ENCODE measurements around the gene STX10. TPM values are rescaled to one million over a fixed set of nuclear protein-coding genes. Genes with fewer than 3 reads are reported as not detected.

STX10 gene
- total and polyA plus RNA-seq, 9 of the 15 experiments (the other 6 are each of a cell fraction or from before 2014, with no cell fraction given) = 0.51 to 66.3 (median 31.0) TPM

GRCh38 chr19:13152974-13153568, 2.9 kb upstream of the STX10 start (continued):
- no peak for TF ChIP-seq HNRNPH1 (optimal IDR thresholded peaks at IDR 0.05; ENCODE audit: low read depth, low read length)
- TF ChIP-seq TCF15 (CRISPR knock-in tag; IDR thresholded peaks at IDR 0.05) = no peak
- no peak for TF ChIP-seq GATA2 (CRISPR knock-in tag; IDR thresholded peaks at IDR 0.05)
- no peak for TF ChIP-seq CBFA2T2 (conservative IDR thresholded peaks at IDR 0.05)
- no peak for TF ChIP-seq ZNF561 (CRISPR knock-in tag; conservative IDR thresholded peaks at IDR 0.05)
- TF ChIP-seq DNMT1 (IDR thresholded peaks at IDR 0.05) = peak; percentile 92; the same call in 1 of the 2 replicates
- TF ChIP-seq EHMT2 (IDR thresholded peaks at IDR 0.05) = no peak
- TF ChIP-seq ZNF699 (CRISPR knock-in tag; IDR thresholded peaks at IDR 0.05; ENCODE audit: insufficient replicate concordance) = no peak
- TF ChIP-seq MTF1 (CRISPR knock-in tag; IDR thresholded peaks at IDR 0.05; ENCODE audit: borderline replicate concordance) = peak; percentile 53; the same call in 1 of the 2 replicates
- peak; percentile 90 for TF ChIP-seq TFAP4 (CRISPR knock-in tag; IDR thresholded peaks at IDR 0.05; ENCODE audit: borderline replicate concordance)
- TF ChIP-seq ZNF23 (CRISPR knock-in tag; IDR thresholded peaks at IDR 0.05) = no peak
- peak; percentile 96 for TF ChIP-seq CREM (IDR thresholded peaks at IDR 0.05; ENCODE audit: low read depth)
- TF ChIP-seq MYNN (IDR thresholded peaks at IDR 0.05) = peak; percentile 52
- no peak for TF ChIP-seq MYNN (CRISPR knock-in tag; IDR thresholded peaks at IDR 0.05)
- no peak for TF ChIP-seq E4F1 (CRISPR knock-in tag; IDR thresholded peaks at IDR 0.05; ENCODE audit: borderline replicate concordance)
- no peak for TF ChIP-seq PHB2 (IDR thresholded peaks at IDR 0.05; ENCODE audit: low read depth)
- TF ChIP-seq ELF2 (CRISPR knock-in tag; IDR thresholded peaks at IDR 0.05) = no peak
- TF ChIP-seq ZFP30 (CRISPR knock-in tag; IDR thresholded peaks at IDR 0.05; ENCODE audit: borderline replicate concordance) = no peak; the same call in 1 of the 2 replicates
- peak; percentile 49; the same call in 1 of the 2 replicates for TF ChIP-seq GMEB1 (CRISPR knock-in tag; IDR thresholded peaks at IDR 0.05)
- TF ChIP-seq VEZF1 (CRISPR knock-in tag; IDR thresholded peaks at IDR 0.05) = peak; percentile 76; the same call in 1 of the 2 replicates
- peak; percentile 53 for TF ChIP-seq ZNF24 (IDR thresholded peaks at IDR 0.05)
- peak; percentile 18; the same call in 1 of the 2 replicates for TF ChIP-seq RUNX1 (IDR thresholded peaks at IDR 0.05; ENCODE audit: low read depth)
- TF ChIP-seq DMBX1 (CRISPR knock-in tag; IDR thresholded peaks at IDR 0.05; ENCODE audit: borderline replicate concordance) = no peak
- TF ChIP-seq KAT7 (CRISPR knock-in tag; IDR thresholded peaks at IDR 0.05; ENCODE audit: borderline replicate concordance) = no peak

Measured in K562 (cell line).